HG03196 (cell line): ENCODE results near the gene SPAG17.
"Not testable (repeated sequence)": the region's sequence is repeated elsewhere in the genome, so short reads cannot be mapped to it uniquely, and the experiment has no call there.

Source experiments
- ATAC-seq: cut with Tn5 transposase; IDR thresholded peaks from one replicate; pipeline ENCODE4 v1.9.1; 2021; ENCODE audit not compliant: unreplicated experiment

Gene SPAG17

DNA sequence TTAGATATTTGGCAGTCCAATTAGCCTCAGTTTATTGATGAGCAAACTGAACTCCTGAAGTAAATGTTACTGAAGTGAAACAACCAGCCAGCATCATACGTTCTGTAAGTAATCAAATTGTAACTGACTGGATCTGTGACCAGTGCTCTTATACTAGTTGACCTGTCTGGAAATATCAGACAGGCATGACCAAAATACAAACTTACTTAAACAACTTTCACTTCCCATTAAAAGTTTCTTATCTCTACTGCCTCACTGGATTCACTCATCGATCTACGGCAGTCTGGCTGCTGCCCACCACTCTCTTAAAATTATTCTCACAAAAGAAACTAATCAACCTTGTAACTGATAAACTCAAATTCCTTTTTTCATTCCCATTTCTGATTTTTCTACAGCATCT is 199.1 kb downstream of the SPAG17 start:
- ATAC-seq = no peak

GRCh38 chr1:117985239-117985638 is 199.8 kb downstream of the SPAG17 start:
- ATAC-seq = no peak

DNA sequence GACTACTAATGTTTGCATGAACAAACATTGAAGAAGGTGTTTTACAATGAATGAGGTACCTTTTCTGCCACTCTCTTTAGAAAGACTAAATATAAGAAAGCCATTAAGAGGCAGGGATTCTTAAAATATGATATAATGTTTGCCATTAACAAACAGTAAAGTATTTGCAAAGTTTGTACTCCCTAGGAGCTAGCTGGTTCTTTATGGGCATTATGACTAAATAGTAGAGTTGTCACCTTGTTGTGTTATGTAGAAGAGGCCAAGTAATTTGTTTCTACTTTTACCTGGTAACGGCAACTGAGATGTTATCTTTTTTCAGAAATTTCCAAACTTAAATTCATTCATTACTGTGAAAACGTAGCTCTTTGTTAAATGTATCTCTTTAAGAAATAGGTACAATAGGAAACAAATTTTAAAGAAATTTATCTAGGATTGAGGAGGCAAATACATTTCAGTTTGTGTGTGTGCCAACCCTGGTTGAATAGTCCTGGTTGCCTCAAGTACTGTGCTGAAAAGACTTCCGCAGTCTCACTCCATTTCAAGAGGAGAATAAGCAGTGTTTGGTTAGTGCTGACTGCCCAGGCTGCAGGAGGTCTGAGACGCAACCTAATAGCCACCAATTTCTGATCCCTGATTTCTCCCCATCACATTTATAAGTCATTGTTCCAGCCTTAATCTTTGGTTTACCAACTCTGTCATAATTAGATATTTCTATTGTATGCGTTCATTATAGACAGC is 203.4 kb downstream of the SPAG17 start:
- no peak for ATAC-seq

- ATAC-seq = no peak
These were observed 208.6 kb downstream of the SPAG17 start for GRCh38 chr1:117976381-117976780.

DNA sequence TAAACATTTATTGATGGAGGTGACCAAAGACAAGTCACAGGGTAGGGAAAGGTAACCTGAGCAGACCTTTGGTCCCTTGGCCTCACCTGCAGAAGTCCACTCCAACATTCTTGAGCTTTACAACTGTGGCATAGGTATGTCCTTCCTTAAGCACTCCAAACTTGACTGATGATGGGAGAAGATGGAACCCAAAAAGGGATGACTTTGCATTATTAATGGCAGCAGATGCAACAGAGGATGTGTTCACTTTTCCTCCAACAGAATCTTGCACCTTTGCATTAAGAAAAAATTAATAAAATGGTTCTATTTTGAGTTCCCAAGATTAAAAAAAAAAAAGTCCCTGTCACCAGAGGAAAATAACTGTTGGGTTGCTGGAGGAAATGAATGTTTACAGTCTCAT is 213.3 kb downstream of the SPAG17 start:
- no peak for ATAC-seq

- no peak for ATAC-seq
These were observed 214.8 kb downstream of the SPAG17 start for GRCh38 chr1:117970252-117970651.

DNA sequence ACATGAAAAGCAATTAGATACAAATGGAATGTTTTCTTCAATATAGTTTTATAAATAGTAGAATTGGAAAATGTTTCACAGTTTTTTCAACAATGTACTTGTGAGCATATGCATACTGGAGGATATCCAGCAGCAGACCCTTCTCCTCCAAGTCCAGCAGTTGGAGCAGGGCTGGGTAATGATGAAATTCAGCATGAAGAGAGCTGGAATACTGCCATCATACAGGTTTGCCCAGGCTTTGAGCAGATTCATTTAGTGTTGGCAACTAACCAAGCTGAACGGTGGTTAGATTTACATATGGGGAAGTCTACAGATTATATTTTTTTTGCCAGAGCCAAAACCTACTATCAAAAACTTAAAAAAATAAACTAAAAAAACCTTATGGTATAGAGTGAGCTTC is 217.1 kb downstream of the SPAG17 start:
- no peak for ATAC-seq

- no peak for ATAC-seq
These were observed 217.6 kb downstream of the SPAG17 start for GRCh38 chr1:117967477-117967876.

GRCh38 chr1:117964290-117965038 is 220.6 kb downstream of the SPAG17 start:
- ATAC-seq = no peak

DNA sequence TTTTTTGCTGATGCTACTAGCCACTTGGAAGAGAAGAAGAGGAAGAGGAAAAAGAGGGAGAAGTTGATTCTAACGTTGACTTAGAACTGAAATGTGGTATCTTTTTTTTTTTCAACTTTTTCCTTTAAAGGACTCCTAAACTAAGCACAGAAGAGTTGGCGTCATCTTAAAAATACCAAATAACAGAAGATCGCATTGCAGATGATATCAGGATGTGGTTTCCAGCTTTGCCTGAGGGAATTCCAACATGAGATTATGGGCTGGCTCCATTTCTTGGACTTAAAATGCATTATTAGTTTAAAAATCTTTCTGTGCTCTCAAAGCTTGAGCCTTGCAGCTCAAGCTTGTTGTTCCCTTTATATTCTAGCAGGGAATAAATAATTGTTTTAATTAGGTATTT is 225.7 kb downstream of the SPAG17 start:
- ATAC-seq = no peak

DNA sequence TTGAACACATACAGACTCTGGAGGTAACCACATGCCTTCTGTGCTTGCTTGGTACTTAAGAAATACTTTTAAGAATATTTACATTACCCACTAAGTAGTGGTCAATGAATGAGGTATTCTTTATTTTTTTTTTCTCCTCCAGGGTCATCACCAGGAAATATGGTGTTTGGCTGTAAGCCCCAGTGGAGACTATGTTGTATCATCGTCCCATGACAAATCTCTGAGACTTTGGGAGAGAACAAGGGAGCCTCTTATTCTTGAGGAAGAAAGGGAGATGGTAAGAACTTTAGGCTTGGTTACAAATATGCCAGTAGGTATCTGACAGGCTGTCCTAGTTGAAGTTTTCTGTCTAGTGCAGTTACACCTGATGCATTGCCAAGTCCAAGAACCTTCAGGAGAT is 232.6 kb downstream of the SPAG17 start:
- no peak for ATAC-seq

GRCh38 chr1:117942293-117942692 is 242.7 kb downstream of the SPAG17 start:
- ATAC-seq = no peak

DNA sequence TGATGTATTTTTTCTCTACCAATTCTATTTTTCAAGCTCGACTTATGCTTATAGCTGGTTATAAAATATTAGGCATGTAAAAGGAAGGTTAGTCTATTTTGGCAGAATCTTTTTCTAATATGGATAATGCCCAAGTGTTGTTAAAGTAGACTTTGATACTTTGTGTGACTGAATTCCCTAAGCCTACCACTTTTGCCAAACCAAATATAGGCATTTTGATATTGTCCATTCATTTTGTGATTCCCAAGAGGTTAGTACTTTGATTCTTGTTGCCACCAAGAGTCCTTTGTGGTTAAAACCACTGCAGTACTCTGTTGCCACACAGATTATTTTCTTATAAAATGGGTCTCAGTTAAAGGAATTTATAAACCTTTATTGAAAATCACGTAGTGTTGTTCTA is 251.3 kb downstream of the SPAG17 start:
- ATAC-seq = no peak

GRCh38 chr1:117932576-117932975 is 252.5 kb downstream of the SPAG17 start:
- no peak for ATAC-seq

- no peak for ATAC-seq
These were observed 254.5 kb downstream of the SPAG17 start for GRCh38 chr1:117930484-117930883.

- ATAC-seq = no peak
These were observed 254.9 kb downstream of the SPAG17 start for GRCh38 chr1:117930173-117930447.

- ATAC-seq = peak; percentile 95
These were observed 255.5 kb downstream of the SPAG17 start, which contains the start of the genes GDAP2 and WDR3 for GRCh38 chr1:117929343-117930172. Gene GDAP2, minus strand, starts transcription at chr1:117929621. Its CDS starts 9,264 bp downstream, at chr1:117920357. Gene WDR3, plus strand, starts transcription at chr1:117929739. Its CDS starts 3,581 bp downstream, at chr1:117933320.

DNA sequence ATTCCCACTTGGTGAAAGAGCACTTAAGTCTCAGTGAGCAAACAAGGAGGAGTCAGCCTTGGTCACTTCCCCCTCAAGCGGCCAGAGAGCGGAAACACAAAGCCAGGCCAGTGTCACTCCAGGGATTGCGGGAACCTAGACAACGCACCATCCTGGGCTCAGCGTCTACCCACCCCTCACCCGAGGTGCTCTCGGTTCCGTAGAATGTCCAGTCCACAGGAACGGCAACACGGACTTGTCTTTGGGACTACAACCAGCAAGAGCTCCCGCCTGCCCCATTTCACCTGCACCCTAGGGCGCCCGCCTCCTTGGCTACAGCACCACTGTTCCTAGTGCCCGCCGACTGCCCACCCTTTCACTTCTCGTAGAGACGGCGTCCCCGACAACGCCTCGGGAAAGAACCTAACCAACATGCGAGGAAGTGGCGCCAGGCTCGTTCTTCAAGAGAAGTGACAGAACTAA is 256.1 kb downstream of the SPAG17 start:
- ATAC-seq = peak; percentile 37

GRCh38 chr1:117925981-117926380 is 259.0 kb downstream of the SPAG17 start:
- ATAC-seq = no peak

DNA sequence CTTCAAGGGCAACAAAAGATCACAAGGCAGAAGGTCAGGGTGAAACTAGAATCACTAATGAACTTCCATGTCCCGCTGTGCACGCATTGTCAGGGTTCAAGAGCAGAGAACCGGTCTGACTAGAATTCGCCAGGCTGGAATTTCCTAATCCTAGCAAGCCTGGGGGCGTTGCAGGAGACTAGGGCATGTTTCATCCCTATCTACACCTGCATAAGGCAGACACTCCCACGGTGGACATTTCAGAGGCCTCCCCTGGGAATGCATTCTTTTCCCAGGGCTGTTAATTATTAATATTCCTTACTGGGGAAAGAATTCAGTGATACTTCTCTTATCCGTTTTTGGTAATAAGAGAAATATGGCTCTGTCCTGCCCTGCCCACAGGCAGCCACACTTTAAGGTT is 262.3 kb downstream of the SPAG17 start:
- not testable (repeated sequence) for ATAC-seq

GRCh38 chr1:117921991-117922390 is 263.0 kb downstream of the SPAG17 start:
- no peak for ATAC-seq

DNA sequence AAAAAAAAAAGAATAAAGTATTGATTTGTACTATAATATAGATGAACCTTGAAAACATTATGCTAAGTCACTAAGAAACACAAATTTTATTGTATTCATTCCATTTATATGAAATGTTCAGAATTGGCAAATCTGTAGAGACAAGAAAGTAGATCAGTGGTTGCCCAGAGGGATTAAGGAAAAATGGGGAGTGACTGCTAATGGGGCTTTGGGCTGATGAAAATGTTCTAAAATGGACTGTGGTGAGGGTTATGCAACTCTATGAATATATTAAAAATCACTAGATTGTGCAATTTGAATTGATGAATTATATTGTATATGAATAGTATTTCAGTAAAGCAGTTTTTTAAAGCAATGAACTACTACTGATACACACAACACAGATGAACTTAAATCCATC is 265.7 kb downstream of the SPAG17 start:
- ATAC-seq = no peak
